ENCODE results near the gene HMCN1.

DNA sequence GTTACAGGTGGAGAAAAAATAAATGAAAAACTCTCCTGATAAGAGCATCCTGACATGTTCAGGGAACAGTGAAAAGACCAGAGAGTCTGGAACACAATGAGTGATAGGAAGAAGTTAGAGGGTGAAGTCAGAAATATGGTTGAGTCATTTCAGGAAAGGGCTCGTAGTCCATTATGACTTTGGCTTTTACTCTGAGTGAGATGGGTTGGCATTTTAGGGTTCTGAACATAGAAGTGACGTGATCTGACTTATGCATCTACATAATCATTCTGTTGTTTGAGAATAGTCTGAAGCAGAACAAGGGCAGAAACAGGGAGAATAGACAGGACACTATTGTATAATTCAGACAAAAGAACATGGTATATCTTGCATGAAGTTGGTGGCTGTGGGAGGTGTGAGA, 5.8 kb downstream of the HMCN1 start:
- no peak for TF ChIP-seq POLR2A (IDR thresholded peaks at IDR 0.05)
- TF ChIP-seq, protein P1, sequence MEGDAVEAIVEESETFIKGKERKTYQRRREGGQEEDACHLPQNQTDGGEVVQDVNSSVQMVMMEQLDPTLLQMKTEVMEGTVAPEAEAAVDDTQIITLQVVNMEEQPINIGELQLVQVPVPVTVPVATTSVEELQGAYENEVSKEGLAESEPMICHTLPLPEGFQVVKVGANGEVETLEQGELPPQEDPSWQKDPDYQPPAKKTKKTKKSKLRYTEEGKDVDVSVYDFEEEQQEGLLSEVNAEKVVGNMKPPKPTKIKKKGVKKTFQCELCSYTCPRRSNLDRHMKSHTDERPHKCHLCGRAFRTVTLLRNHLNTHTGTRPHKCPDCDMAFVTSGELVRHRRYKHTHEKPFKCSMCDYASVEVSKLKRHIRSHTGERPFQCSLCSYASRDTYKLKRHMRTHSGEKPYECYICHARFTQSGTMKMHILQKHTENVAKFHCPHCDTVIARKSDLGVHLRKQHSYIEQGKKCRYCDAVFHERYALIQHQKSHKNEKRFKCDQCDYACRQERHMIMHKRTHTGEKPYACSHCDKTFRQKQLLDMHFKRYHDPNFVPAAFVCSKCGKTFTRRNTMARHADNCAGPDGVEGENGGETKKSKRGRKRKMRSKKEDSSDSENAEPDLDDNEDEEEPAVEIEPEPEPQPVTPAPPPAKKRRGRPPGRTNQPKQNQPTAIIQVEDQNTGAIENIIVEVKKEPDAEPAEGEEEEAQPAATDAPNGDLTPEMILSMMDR (IDR thresholded peaks at IDR 0.05) = no peak

Measured in right lobe of liver (tissue), 4 donors.